GM12865 (cell line): ENCODE measurements around the gene TRABD.
"Not testable (repeated sequence)": the region's sequence is repeated elsewhere in the genome, so short reads cannot be mapped to it uniquely, and the experiment has no call there.

Source experiments
- DNase-seq: peaks from one replicate; pipeline ENCODE4 v3.0.0; 2010; ENCODE audit warnings: low read depth
- H3K4me3 ChIP-seq: 2 replicates; pipeline ENCODE4 v1.5.1; 2011; ENCODE audit warnings: mild to moderate bottlenecking, low read depth, low read length, control low read depth
- CTCF ChIP-seq: IDR thresholded peaks from 2 replicates; pipeline ENCODE4 v1.5.1; 2011; ENCODE audit warnings: low read length, control low read depth, low read depth, inconsistent platforms; ENCODE audit not compliant: insufficient read depth; ENCODE audit errors: missing control alignments

The TRABD gene

DNA sequence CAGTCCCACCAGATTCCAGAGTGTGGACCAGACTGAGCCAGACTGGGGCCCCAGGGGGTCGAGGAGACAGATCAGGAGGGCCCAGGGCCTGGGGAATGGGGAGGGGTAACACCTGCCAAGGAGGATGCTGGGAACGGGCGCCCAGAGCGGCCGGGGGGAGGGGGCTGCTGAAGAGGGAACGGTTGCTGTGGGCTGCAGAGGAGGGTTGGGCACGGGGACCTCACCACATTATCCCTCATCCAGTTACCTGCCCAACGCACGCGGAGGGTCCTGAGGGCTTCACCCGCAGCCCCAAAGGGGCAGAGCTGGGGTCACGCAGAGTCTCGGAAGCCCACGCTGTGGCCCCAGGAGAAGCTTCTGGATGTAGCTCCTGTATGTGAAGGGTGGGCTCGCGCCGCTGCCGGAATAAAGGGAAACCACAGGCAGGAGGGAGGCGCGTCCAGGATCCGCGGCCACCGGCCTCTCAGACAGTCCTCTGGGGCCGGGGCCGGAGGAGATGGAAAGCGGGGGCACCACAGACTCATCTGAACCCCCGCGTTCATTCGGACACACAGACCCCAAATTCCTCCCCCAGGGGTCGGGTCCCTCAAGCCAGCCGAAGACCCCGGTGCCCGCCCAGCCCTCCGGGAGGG is 14.2 kb downstream of the TRABD start:
- DNase-seq = no peak
- no peak for TF ChIP-seq CTCF
- peak overlapping the region; percentile 78 for H3K4me3 ChIP-seq

GRCh38 chr22:50200461-50201190 is 14.9 kb downstream of the TRABD start, which contains the start of gene SELENOO:
TSS of gene SELENOO (plus strand) at chr22:50201011. CDS start at chr22:50201037, 26 bp downstream.
- DNase-seq = peak; percentile 95
- peak within 1 kb of the TSS; percentile 85 for H3K4me3 ChIP-seq

DNA sequence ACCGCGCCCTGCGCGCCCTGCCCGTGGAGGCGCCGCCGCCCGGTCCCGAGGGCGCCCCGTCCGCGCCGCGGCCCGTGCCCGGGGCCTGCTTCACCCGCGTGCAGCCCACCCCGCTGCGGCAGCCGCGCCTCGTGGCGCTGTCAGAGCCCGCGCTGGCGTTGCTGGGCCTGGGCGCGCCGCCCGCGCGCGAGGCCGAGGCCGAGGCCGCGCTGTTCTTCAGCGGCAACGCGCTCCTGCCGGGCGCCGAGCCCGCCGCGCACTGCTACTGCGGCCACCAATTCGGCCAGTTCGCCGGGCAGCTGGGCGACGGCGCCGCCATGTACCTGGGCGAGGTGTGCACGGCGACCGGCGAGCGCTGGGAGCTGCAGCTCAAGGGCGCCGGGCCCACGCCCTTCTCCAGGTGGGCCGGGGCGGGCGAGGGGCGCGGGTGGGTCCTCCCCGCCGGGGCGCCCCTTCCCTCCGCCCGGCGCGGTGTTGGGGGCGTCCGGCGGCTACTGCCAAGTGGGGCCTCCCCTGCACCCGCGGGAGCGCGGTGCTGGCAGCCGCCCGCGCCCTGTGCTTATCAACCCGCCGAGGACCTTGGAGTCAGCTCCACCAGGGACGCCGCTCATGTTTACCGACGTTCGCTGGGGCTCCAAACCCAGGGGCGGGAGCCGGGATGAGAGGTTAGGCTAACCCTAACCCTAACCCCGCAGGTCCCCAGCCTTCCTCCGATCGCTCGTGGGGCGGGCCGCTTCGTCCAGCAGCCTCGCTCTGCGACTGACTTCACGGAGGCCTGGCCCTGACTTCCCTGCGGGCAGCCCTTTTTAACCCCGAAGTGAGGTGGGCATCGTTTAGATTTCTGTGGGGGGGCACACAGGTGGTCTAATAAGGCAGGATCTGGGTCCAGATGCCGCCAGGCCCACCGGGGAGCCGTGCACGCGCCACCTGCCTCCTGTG is 15.7 kb downstream of the TRABD start:
- TF ChIP-seq CTCF = no peak
- peak; percentile 38 for DNase-seq

More at GRCh38 chr22:50200461-50201190, 14.9 kb downstream of the TRABD start, which contains the start of gene SELENOO:
- no peak for TF ChIP-seq CTCF

GRCh38 chr22:50202130-50202666 is 16.5 kb downstream of the TRABD start:
- no peak for TF ChIP-seq CTCF
- DNase-seq = no peak

More for the DNA sequence above, 15.7 kb downstream of the TRABD start:
- H3K4me3 ChIP-seq = peak overlapping the region; percentile 85

DNA sequence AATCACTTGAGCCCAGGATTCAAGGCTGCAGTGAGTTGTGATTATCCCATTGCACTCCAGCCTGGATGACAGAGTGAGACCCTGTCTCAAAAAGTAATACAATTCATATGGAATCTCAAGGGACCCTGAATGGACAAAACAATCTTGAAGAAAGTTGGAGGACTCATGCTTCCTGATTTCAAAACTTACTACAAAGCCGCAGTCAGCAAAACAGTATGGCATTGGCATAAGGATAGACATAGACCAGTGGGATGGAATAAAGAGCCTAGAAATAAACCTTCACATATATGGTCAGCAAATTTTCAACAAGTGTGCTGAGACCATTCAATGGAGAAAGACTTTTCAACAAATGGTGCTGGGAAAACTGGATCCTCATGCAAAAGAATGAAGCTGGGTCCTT is 17.6 kb downstream of the TRABD start:
- no peak overlapping the region for H3K4me3 ChIP-seq
- no peak for DNase-seq
- TF ChIP-seq CTCF = no peak

More at GRCh38 chr22:50202130-50202666, 16.5 kb downstream of the TRABD start:
- peak overlapping the region; percentile 85 for H3K4me3 ChIP-seq

DNA sequence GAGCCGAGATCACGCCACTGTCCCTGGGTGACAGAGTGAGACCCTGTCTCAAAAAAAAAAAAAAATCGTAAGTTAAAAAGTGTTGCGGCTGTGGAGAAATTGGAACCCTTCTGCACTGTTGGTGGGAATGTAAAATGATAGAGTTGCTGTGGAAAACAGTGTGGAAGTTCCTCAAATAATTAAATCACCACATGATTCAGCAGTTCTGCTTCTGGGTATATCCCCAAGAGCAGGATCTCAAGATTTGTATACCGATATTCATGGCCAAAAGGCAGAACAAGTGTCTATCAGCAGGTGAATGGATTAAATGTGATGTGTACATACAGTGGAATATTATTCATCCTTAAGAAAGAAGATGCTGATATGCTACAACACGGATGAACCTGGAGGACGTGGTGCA is 18.9 kb downstream of the TRABD start:
- no peak overlapping the region for H3K4me3 ChIP-seq
- no peak for TF ChIP-seq CTCF
- no peak for DNase-seq

GRCh38 chr22:50204998-50205397 is 19.3 kb downstream of the TRABD start:
- H3K4me3 ChIP-seq, DNase-seq: not testable (repeated sequence)
